PC-3 (cell line): Measurements from ENCODE around the gene GAS7. TPM values are rescaled to one million over a fixed set of nuclear protein-coding genes. Genes with fewer than 3 reads are reported as not detected.

Experiments
- ATAC-seq: fragments of 200-7000 bp; cut with Tn5 transposase; 2 replicates; pipeline ENCODE4 v1.9.1; 2020; ENCODE audit warnings: mild to moderate bottlenecking, moderate library complexity
- BruUV-seq: library from RNA; stranded (reverse); fragments of 400-500 nt; replicated peaks from 2 replicates; lab custom pipeline; 2021; lab: Mats Ljungman, UMichigan
- CTCF ChIA-PET: fragments of 300-600 bp; sonication (Branson Sonifier 250); formaldehyde crosslinking; loops from one replicate; lab custom pipeline; 2022; ENCODE audit warnings: antibody characterized with exemption; lab: Charles Lee
- POLR2A ChIA-PET: fragments of 300-600 bp; sonication (Branson Sonifier 250); formaldehyde crosslinking; loops from one replicate; lab custom pipeline; 2022; ENCODE audit warnings: antibody characterized with exemption; ENCODE audit not compliant: unreplicated experiment; lab: Charles Lee
- DNase-seq: peaks from one replicate; pipeline ENCODE4 v3.0.0-alpha.2; 2015
- H2AFZ ChIP-seq: fragments of 300-600 bp; sonication (generic); 2 replicates; pipeline ENCODE4 v1.6.0; 2016; ENCODE audit warnings: antibody characterized with exemption, low read length
- H3F3A ChIP-seq: fragments of 300-600 bp; sonication (generic); one replicate; pipeline ENCODE4 v1.6.0; 2017; ENCODE audit warnings: antibody characterized with exemption, low read length, control low read depth, mild to moderate bottlenecking; ENCODE audit not compliant: unreplicated experiment
- H3K27ac ChIP-seq: fragments of 300-600 bp; sonication (generic); 2 replicates; pipeline ENCODE4 v1.5.1; 2016; ENCODE audit warnings: mild to moderate bottlenecking, low read length
- H3K27me3 ChIP-seq: fragments of 300-600 bp; sonication (generic); 2 replicates; pipeline ENCODE4 v1.6.1; 2016; ENCODE audit warnings: low read length, mixed read lengths
- H3K36me3 ChIP-seq: fragments of 300-600 bp; sonication (generic); 2 replicates; pipeline ENCODE4 v1.6.1; 2016; ENCODE audit warnings: low read depth, mixed run types, low read length, mixed read lengths
- H3K4me1 ChIP-seq: fragments of 300-600 bp; sonication (generic); 2 replicates; pipeline ENCODE4 v1.5.1; 2016; ENCODE audit warnings: low read length; ENCODE audit not compliant: insufficient read depth
- H3K4me2 ChIP-seq: fragments of 300-600 bp; sonication (generic); 2 replicates; pipeline ENCODE4 v1.6.0; 2016; ENCODE audit warnings: low read length
- H3K4me3 ChIP-seq: fragments of 300-600 bp; sonication (generic); 2 replicates; pipeline ENCODE4 v1.5.1; 2016; ENCODE audit warnings: mild to moderate bottlenecking, low read length, mixed read lengths
- H3K79me2 ChIP-seq: fragments of 300-600 bp; sonication (generic); 2 replicates; pipeline ENCODE4 v1.6.1; 2017; ENCODE audit warnings: low read length, mixed read lengths
- H3K9ac ChIP-seq: fragments of 300-600 bp; sonication (generic); 2 replicates; pipeline ENCODE4 v1.6.0; 2016; ENCODE audit warnings: mild to moderate bottlenecking, low read length
- H3K9me2 ChIP-seq: fragments of 300-600 bp; sonication (generic); replicated peaks from 2 replicates; pipeline ENCODE4 v1.6.1; 2016; ENCODE audit warnings: mixed run types, low read length, mixed read lengths
- H3K9me3 ChIP-seq: fragments of 300-600 bp; sonication (generic); 2 replicates; pipeline ENCODE4 v1.6.1; 2016; ENCODE audit warnings: low read length, mixed read lengths
- H4K20me1 ChIP-seq: fragments of 300-600 bp; sonication (generic); 2 replicates; pipeline ENCODE4 v1.6.1; 2016; ENCODE audit warnings: low read length, mixed read lengths
- CTCF ChIP-seq: fragments of 300-600 bp; sonication (generic); conservative IDR thresholded peaks from 2 replicates; pipeline ENCODE4 v1.5.1; 2017; ENCODE audit warnings: antibody characterized with exemption, low read depth, mild to moderate bottlenecking, low read length
- EZH2 ChIP-seq: fragments of 300-600 bp; sonication (generic); IDR thresholded peaks from one replicate; pipeline ENCODE4 v1.6.1; 2017; ENCODE audit warnings: antibody characterized with exemption, mild to moderate bottlenecking, low read length; ENCODE audit not compliant: unreplicated experiment
- EZH2phosphoT487 ChIP-seq: fragments of 300-600 bp; sonication (generic); IDR thresholded peaks from 2 replicates; pipeline ENCODE4 v1.6.1; 2018; ENCODE audit warnings: mild to moderate bottlenecking, antibody characterized with exemption, low read length, borderline replicate concordance
- intact Hi-C: fragments of 100-400 bp; cut with micrococcal nuclease; formaldehyde crosslinking; loops from 2 replicates; pipeline ENCODE4 v1.9.0; 2023
- total RNA-seq: library from RNA; depleted of rRNA; stranded (reverse); fragments of >200 nt; gene quantifications from 2 replicates; pipeline ENCODE4 v1.2.3, GENCODE V29; 2014

GAS7 gene
- total RNA-seq, 1 experiment from 2014 or later = not detected

GRCh38 chr17:10088444-10088843, 110.0 kb downstream of the GAS7 start:
- no peak overlapping the region for H3K9ac ChIP-seq
- no peak overlapping the region for H3K4me2 ChIP-seq
- no peaks in the 10 kb centered on the region for H3F3A ChIP-seq
- no peak overlapping the region for H3K27ac ChIP-seq
- H3K9me2 ChIP-seq = no peaks in the 10 kb centered on the region
- BruUV-seq = no TSS peak
- H3K36me3 ChIP-seq = no peaks in the 10 kb centered on the region
- H4K20me1 ChIP-seq = no peaks in the 10 kb centered on the region
- ATAC-seq (no peak), DNase-seq (no peak)
- no peak overlapping the region for H2AFZ ChIP-seq
- TF ChIP-seq EZH2 = no peak
- TF ChIP-seq EZH2phosphoT487 = no peak
- TF ChIP-seq CTCF = no peak
- peaks cover 8% of the 10 kb centered on the region for H3K4me1 ChIP-seq
- no peaks in the 10 kb centered on the region for H3K79me2 ChIP-seq
- intact Hi-C loops = no loop called here
- H3K9me3 ChIP-seq = no peaks in the 10 kb centered on the region
- no peak overlapping the region for H3K4me3 ChIP-seq
- peaks cover 35% of the 10 kb centered on the region for H3K27me3 ChIP-seq
- CTCF ChIA-PET = no interaction called here
- POLR2A ChIA-PET = no interaction called here

DNA sequence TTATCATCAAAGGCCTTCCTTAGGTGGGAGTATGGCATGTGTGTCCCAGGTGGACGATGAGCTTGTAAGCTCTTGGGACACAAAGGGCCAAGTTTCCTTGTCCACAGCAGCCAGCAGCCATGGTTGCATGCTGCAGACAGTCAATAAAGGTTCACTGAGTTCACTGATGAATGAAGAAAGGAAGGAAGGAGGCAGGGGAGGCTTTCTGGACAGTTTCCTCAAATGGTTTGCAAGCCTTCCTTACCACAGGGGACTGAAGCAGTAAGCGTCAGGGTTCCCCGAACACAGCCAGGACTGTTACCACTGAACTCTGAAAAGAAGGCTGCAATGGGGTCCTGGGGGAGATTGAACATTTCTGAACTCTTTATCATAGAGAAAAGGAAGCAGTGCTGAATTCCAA, 111.1 kb downstream of the GAS7 start:
- Histone ChIP-seq H3K9ac (no peak overlapping the region), H3K9me3 (no peaks in the 10 kb centered on the region), H3K9me2 (no peaks in the 10 kb centered on the region), H3K4me2 (no peak overlapping the region), H3K4me3 (no peak overlapping the region), H3K4me1 (peaks cover 8% of the 10 kb centered on the region), H3K36me3 (no peaks in the 10 kb centered on the region), H3K27me3 (peaks cover 27% of the 10 kb centered on the region), H3K27ac (no peak overlapping the region), H3K79me2 (no peaks in the 10 kb centered on the region), H4K20me1 (no peaks in the 10 kb centered on the region), H2AFZ (no peak overlapping the region), H3F3A (no peaks in the 10 kb centered on the region)
- ChIA-PET CTCF (no interaction called here), POLR2A (no interaction called here)
- intact Hi-C loops = no loop called here
- TF ChIP-seq EZH2 (no peak), EZH2phosphoT487 (no peak)
- no peak for DNase-seq
- no peak for ATAC-seq
- no TSS peak for BruUV-seq

DNA sequence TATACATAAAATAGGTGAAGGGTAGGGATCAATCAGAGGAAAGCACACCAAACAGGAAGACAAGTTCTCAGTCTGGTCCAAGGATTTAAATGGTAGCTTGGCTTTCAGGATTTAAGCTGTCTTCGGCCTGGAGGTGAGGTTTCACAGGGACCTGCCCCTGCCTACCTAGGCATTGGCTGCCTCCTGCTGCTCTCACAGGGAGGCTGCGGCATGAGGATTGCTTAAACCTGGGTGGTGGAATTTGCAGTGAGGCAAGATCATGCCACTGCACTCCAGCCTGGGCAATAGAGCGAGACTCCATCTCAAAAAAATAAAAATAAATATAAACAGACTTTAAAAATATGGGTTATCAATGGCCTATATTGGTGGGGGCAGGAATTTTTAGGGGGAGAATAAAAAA, 114.5 kb downstream of the GAS7 start:
- Histone ChIP-seq H3K4me1 (peaks cover 8% of the 10 kb centered on the region), H3K27ac (no peak overlapping the region), H2AFZ (no peak overlapping the region), H4K20me1 (no peaks in the 10 kb centered on the region), H3F3A (no peaks in the 10 kb centered on the region), H3K9me3 (no peaks in the 10 kb centered on the region), H3K36me3 (no peaks in the 10 kb centered on the region), H3K4me3 (no peak overlapping the region), H3K9me2 (no peaks in the 10 kb centered on the region), H3K27me3 (peaks cover under 1% of the 10 kb centered on the region), H3K4me2 (no peak overlapping the region), H3K79me2 (no peaks in the 10 kb centered on the region), H3K9ac (no peak overlapping the region)
- intact Hi-C loops = no loop called here
- CTCF ChIA-PET = no interaction called here
- TF ChIP-seq EZH2 (no peak), EZH2phosphoT487 (no peak), CTCF (no peak)
- BruUV-seq = no TSS peak
- DNase-seq = no peak
- POLR2A ChIA-PET = no interaction called here
- ATAC-seq = no peak
